NCI-H1417 treated with DMSO at 0.1 percent for 48 hours (cell line): ENCODE measurements around the gene TOLLIP.

ENCODE experiments used
- DNase-seq: peaks from one replicate; lab custom pipeline; 2025; lab: John Stamatoyannopoulos, UW

The TOLLIP gene

GRCh38 chr11:1310772-1311468 is 1.5 kb upstream of the TOLLIP start:
- no peak for DNase-seq

- no peak for DNase-seq
Measured at GRCh38 chr11:1310318-1310687, 871 bp upstream of the TOLLIP start.

GRCh38 chr11:1308743-1309497 is 512 bp downstream of the TOLLIP start:
- no peak for DNase-seq

GRCh38 chr11:1307998-1308742 is 1.3 kb downstream of the TOLLIP start:
- no peak for DNase-seq

- no peak for DNase-seq
Measured at GRCh38 chr11:1307163-1307870, 2.1 kb downstream of the TOLLIP start.

- no peak for DNase-seq
Measured at GRCh38 chr11:1306186-1307162, 3.0 kb downstream of the TOLLIP start.

- DNase-seq = no peak
Measured at GRCh38 chr11:1305501-1306056, 3.9 kb downstream of the TOLLIP start.

GRCh38 chr11:1305063-1305495 is 4.4 kb downstream of the TOLLIP start:
- no peak for DNase-seq

GRCh38 chr11:1304380-1304779 is 5.1 kb downstream of the TOLLIP start:
- no peak for DNase-seq

- DNase-seq = no peak
Measured at GRCh38 chr11:1303973-1304372, 5.5 kb downstream of the TOLLIP start.

GRCh38 chr11:1303126-1303821 is 6.2 kb downstream of the TOLLIP start:
- no peak for DNase-seq

- DNase-seq = no peak
Measured at GRCh38 chr11:1302461-1303125, 6.8 kb downstream of the TOLLIP start.

GRCh38 chr11:1302041-1302460 is 7.4 kb downstream of the TOLLIP start:
- DNase-seq = no peak

GRCh38 chr11:1301220-1302000 is 8.0 kb downstream of the TOLLIP start:
- no peak for DNase-seq

GRCh38 chr11:1300569-1301187 is 8.8 kb downstream of the TOLLIP start:
- no peak for DNase-seq

GRCh38 chr11:1300121-1300520 is 9.3 kb downstream of the TOLLIP start:
- DNase-seq = no peak

GRCh38 chr11:1299621-1300020 is 9.8 kb downstream of the TOLLIP start:
- no peak for DNase-seq
